A549 (cell line): ENCODE results near the gene JUP.

Experiments used
- CTCF ChIP-seq: fragments of >200 bp; sonication (Bioruptor Twin); formaldehyde crosslinking; IDR thresholded peaks from 3 replicates; pipeline ENCODE4 v1.5.1; 2016
- EP300 ChIP-seq, 2 experiments: fragments of >200 bp; sonication (Bioruptor Twin); formaldehyde crosslinking; IDR thresholded peaks; 2 replicates in 1 of 2; 3 replicates in 1 of 2; pipeline ENCODE4 v1.6.1; 2016 to 2017
- GATA3 ChIP-seq: IDR thresholded peaks from 2 replicates; pipeline ENCODE4 v1.6.1; 2012; ENCODE audit warnings: borderline replicate concordance
- REST ChIP-seq: fragments of 200-600 bp; sonication (generic); IDR thresholded peaks from 2 replicates; pipeline ENCODE4 v1.6.1; 2016; ENCODE audit warnings: antibody characterized with exemption, mild to moderate bottlenecking, moderate library complexity

- TF ChIP-seq GATA3 (no peak), REST (no peak), CTCF (no peak), EP300 (IDR thresholded peaks at IDR 0.05) (no peak)
These were observed 25.6 kb downstream of the JUP start for GRCh38 chr17:41760878-41761277.
